Breast epithelium (tissue), 3 donors: Measurements from ENCODE around the gene TSPAN11.

Source experiments
- POLR2A ChIP-seq: fragments of 450-650 bp; IDR thresholded peaks from one replicate; pipeline ENCODE4 v1.6.1; 2016; ENCODE audit warnings: antibody characterized with exemption, mild to moderate bottlenecking, moderate library complexity
- POLR2AphosphoS5 ChIP-seq, 3 donors: sonication (generic); formaldehyde crosslinking; IDR thresholded peaks; one replicate each; pipeline ENCODE4 v1.6.1; 2017; ENCODE audit warnings: antibody characterized with exemption in 3 of 3
- TF ChIP-seq, protein P1 (sequence below), 3 donors: fragments of 450-650 bp; IDR thresholded peaks; one replicate each; pipeline ENCODE4 v1.5.1; 2016 to 2017; ENCODE audit warnings: antibody characterized with exemption in 3 of 3, mild to moderate bottlenecking in 3 of 3, moderate library complexity in 3 of 3

DNA sequence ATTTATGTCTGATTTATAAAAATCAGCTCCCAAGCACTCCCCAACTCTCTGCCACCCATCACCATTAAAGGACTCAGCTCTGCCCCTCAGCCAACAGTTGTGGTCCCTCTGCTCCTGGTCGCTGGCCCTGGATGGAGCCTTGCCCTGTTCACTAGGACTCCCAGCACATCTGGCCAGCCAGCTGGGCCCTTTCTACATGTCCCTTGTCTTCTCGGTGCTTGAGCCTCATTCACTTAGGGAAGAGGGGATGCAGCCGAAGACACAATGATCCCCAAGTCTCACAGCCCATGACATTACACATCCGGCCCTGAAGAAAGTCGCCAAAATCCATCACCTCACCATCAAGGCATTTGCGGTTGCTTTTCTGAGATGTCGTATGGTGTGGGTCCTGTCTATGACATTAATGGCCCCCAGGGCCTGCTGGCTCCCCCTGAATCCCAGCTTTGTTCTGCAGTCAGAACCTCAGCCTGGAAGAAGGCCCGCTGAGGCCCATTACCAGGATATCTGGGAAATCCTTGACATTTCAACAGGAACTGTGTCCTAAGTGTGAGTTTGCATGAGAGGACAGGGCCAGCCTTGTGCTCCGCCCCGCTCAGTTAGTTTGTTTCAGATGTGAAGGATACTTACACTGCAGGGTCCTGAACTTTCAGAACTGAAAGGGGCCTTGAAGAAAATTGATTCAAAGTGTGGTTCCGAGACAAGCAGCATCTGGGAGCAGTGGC lies 19.1 kb downstream of the TSPAN11 start:
- TF ChIP-seq POLR2A (no peak), POLR2AphosphoS5 (IDR thresholded peaks at IDR 0.05) (no peak)
- TF ChIP-seq, protein P1, sequence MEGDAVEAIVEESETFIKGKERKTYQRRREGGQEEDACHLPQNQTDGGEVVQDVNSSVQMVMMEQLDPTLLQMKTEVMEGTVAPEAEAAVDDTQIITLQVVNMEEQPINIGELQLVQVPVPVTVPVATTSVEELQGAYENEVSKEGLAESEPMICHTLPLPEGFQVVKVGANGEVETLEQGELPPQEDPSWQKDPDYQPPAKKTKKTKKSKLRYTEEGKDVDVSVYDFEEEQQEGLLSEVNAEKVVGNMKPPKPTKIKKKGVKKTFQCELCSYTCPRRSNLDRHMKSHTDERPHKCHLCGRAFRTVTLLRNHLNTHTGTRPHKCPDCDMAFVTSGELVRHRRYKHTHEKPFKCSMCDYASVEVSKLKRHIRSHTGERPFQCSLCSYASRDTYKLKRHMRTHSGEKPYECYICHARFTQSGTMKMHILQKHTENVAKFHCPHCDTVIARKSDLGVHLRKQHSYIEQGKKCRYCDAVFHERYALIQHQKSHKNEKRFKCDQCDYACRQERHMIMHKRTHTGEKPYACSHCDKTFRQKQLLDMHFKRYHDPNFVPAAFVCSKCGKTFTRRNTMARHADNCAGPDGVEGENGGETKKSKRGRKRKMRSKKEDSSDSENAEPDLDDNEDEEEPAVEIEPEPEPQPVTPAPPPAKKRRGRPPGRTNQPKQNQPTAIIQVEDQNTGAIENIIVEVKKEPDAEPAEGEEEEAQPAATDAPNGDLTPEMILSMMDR (IDR thresholded peaks at IDR 0.05): no peak
